ENCODE measurements around the gene CDC34. TPM values are rescaled to one million over a fixed set of nuclear protein-coding genes. Genes with fewer than 3 reads are reported as not detected.

Gene CDC34
- total and polyA plus RNA-seq, 2 of the 8 experiments (the other 6 are each of a cell fraction or from before 2014, with no cell fraction given) = 95.9 to 129 TPM

DNA sequence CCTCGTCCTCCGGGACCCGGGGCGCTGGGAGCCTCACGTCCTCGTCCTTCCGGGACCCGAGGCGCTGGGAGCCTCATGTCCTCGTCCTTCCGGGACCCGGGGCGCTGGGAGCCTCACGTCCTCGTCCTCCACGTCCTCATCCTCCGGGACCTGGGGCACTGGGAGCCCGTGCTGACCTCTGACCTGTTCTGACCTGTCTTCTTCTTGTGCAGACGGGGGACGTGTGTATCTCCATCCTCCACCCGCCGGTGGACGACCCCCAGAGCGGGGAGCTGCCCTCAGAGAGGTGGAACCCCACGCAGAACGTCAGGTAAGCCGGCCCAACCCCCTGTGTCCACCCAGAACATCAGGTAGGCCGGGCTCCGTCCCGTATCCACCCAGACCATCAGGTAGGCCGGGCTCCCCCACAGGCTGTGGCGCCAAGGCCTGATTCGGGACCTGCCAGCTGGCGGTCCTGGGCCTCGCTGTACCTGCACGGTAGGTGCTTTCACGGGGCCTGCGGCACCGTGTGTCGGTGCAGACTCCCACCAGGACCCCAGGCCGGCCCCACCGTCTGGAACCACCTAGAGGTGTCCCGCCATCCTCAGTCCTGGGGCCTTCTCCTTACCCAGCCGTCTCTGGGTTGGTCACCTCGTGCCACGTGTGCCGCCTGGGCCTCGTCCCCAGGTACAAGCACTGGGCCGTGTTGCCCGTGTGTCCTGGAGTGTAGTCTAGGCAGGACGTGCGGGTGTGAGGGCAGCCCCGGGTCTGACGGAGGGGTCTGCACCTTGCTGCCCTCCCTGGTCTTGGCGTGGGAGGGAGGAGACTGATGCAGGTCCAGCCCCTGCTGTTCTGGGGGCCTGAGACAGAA, 4.7 kb downstream of the CDC34 start:
- no peak overlapping the region for H3K4ac ChIP-seq (replicated peaks; ENCODE audit: insufficient read length, low read depth, low read length)
- TF ChIP-seq BRCA1 (IDR thresholded peaks at IDR 0.05; ENCODE audit: low read depth, low read length) (no peak), CBX8 (IDR thresholded peaks at IDR 0.05; ENCODE audit: borderline replicate concordance, low read depth, low read length) (no peak), RAD21 (IDR thresholded peaks at IDR 0.05 in 1 of 2, conservative IDR thresholded peaks at IDR 0.05 in 1 of 2; ENCODE audit: low read depth in 2 of 2, low read length in 2 of 2) (no peak), TBP (IDR thresholded peaks at IDR 0.05; ENCODE audit: low read depth, low read length) (no peak), TAF1 (IDR thresholded peaks at IDR 0.05; ENCODE audit: low read depth, low read length) (no peak), TCF12 (IDR thresholded peaks at IDR 0.05; ENCODE audit: low read depth, low read length) (no peak), SIN3A (conservative IDR thresholded peaks at IDR 0.05 in 1 of 2, IDR thresholded peaks at IDR 0.05 in 1 of 2; ENCODE audit: low read depth in 1 of 2, low read length in 2 of 2) (no peak)
- TF ChIP-seq, protein P1, sequence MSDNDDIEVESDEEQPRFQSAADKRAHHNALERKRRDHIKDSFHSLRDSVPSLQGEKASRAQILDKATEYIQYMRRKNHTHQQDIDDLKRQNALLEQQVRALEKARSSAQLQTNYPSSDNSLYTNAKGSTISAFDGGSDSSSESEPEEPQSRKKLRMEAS (IDR thresholded peaks at IDR 0.05) = no peak
- TF ChIP-seq, protein P2, sequence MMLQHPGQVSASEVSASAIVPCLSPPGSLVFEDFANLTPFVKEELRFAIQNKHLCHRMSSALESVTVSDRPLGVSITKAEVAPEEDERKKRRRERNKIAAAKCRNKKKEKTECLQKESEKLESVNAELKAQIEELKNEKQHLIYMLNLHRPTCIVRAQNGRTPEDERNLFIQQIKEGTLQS (IDR thresholded peaks at IDR 0.05; ENCODE audit: insufficient read depth, low read depth, low read length) = no peak

More for the DNA sequence above, 4.7 kb downstream of the CDC34 start:
- Histone ChIP-seq H4K20me1 (replicated peaks in 1 of 2; ENCODE audit: control insufficient read depth in 1 of 2, insufficient read depth in 2 of 2, low read length in 2 of 2) (peaks cover 22 to 35% of the 10 kb centered on the region in 2 experiments), H3K4me3 (ENCODE audit: extremely low read depth in 1 of 4, insufficient read depth in 2 of 4, low read depth in 3 of 4, low read length in 4 of 4) (no peak overlapping the region), H3K4me1 (replicated peaks in 1 of 4; ENCODE audit: control insufficient read depth in 3 of 4, insufficient read depth in 4 of 4, low read length in 3 of 4) (peaks cover 0 to 10% (median 8%) of the 10 kb centered on the region in 4 experiments; a peak in 6 of 7 replicates), H4K91ac (replicated peaks; ENCODE audit: insufficient read length, low read length) (no peak overlapping the region), H3K36me3 (ENCODE audit: control insufficient read depth in 2 of 4, insufficient read depth in 4 of 4, low read length in 3 of 4) (peaks cover 8 to 36% (median 21%) of the 10 kb centered on the region in 4 experiments; a peak in 6 of 8 replicates), H3K9me3 (ENCODE audit: insufficient read depth in 2 of 2, low read depth in 1 of 2, low read length in 1 of 2) (no peaks in the 10 kb centered on the region), H3K14ac (ENCODE audit: insufficient read length) (no peak overlapping the region), H3K79me1 (ENCODE audit: low read depth, low read length) (peaks cover 24% of the 10 kb centered on the region), H4K8ac (ENCODE audit: extremely low read depth, insufficient read depth, low read length) (no peak overlapping the region), H3K18ac (ENCODE audit: extremely low read depth, low read length) (no peak overlapping the region), H3K23ac (ENCODE audit: insufficient read length) (no peak overlapping the region), H3K79me2 (ENCODE audit: control insufficient read depth in 1 of 2, insufficient read depth in 2 of 2, low read length in 2 of 2) (peaks cover 0 to 40% of the 10 kb centered on the region in 2 experiments; a peak in 2 of 4 replicates), H3K27me3 (replicated peaks in 1 of 4; ENCODE audit: control insufficient read depth in 3 of 4, extremely low read depth in 1 of 4, insufficient read depth in 3 of 4, low read length in 3 of 4) (no peaks in the 10 kb centered on the region), H4K5ac (ENCODE audit: insufficient read length, low read depth, low read length) (no peak overlapping the region), H3K56ac (replicated peaks; ENCODE audit: insufficient read length, low read depth, low read length) (no peak overlapping the region), H2AFZ (ENCODE audit: low read length) (no peak overlapping the region), H3K4me2 (ENCODE audit: insufficient read depth in 1 of 2, low read depth in 2 of 2, low read length in 2 of 2) (no peak overlapping the region), H3K27ac (ENCODE audit: low read depth, low read length) (no peak overlapping the region), H2AK5ac (ENCODE audit: low read depth, low read length) (no peak overlapping the region), H2BK12ac (ENCODE audit: low read depth, low read length) (no peak overlapping the region), H2BK120ac (replicated peaks; ENCODE audit: low read depth, low read length) (no peak overlapping the region), H3K23me2 (ENCODE audit: low read depth, low read length) (peaks cover 3% of the 10 kb centered on the region; the same call in 1 of the 2 replicates), H3K9ac (replicated peaks in 1 of 4; ENCODE audit: extremely low read depth in 1 of 4, low read depth in 3 of 4, low read length in 3 of 4) (no peak overlapping the region), H2BK5ac (ENCODE audit: low read depth, low read length) (no peak overlapping the region), H2BK20ac (ENCODE audit: low read length) (no peak overlapping the region), H2BK15ac (ENCODE audit: low read length) (no peak overlapping the region)
- WGBS, 2 experiments (ENCODE audit: extremely low coverage in 1 of 2, insufficient coverage in 1 of 2, insufficient read length in 1 of 2, insufficient replicate concordance in 2 of 2, low coverage in 1 of 2, low lambda C conversion rate in 2 of 2, missing lambda C conversion rate in 1 of 2) = 92% methylated on average over 39 of the region's 55 CpGs; no CpG with 5 or more reads in 1 of the 2 experiments
- DNase-seq (ENCODE audit: low read depth in 1 of 2, low spot score in 2 of 2) (no peak), FAIRE-seq (no peak)
- CTCF ChIA-PET (ENCODE audit: partially characterized antibody) = no interaction called here
- POLR2A ChIA-PET (ENCODE audit: partially characterized antibody) = interaction anchor here (0.6 kb wide), 1 partner anchor 717 kb away, joined by 3 read pairs; no protein-coding TSS in a partner anchor

Measured in H1 (cell line).